Mesendoderm (in vitro differentiated cells): ENCODE results near the gene STXBP5L.

ENCODE experiments used
- DNase-seq: peaks from one replicate; pipeline ENCODE4 v3.0.0; 2013
- H2AK5ac ChIP-seq: 2 replicates; pipeline ENCODE4 v1.6.1; 2013; ENCODE audit warnings: low read length, inconsistent platforms
- H2BK120ac ChIP-seq: 2 replicates; pipeline ENCODE4 v1.6.1; 2013; ENCODE audit warnings: low read depth, mild to moderate bottlenecking, low read length, moderate library complexity, mixed read lengths
- H2BK15ac ChIP-seq: replicated peaks from 2 replicates; pipeline ENCODE4 v1.6.1; 2013; ENCODE audit warnings: low read depth, mild to moderate bottlenecking, moderate library complexity
- H2BK5ac ChIP-seq: 2 replicates; pipeline ENCODE4 v1.6.1; 2013; ENCODE audit warnings: low read length, inconsistent platforms
- H3K18ac ChIP-seq: 2 replicates; pipeline ENCODE4 v1.6.1; 2013; ENCODE audit warnings: mild to moderate bottlenecking, low read length, mixed read lengths
- H3K23ac ChIP-seq: one replicate; pipeline ENCODE4 v1.6.1; 2013; ENCODE audit warnings: low read length
- H3K27ac ChIP-seq: 2 replicates; pipeline ENCODE4 v1.5.1; 2013; ENCODE audit warnings: low read depth, mild to moderate bottlenecking, inconsistent platforms, low read length, moderate library complexity
- H3K27me3 ChIP-seq: 2 replicates; pipeline ENCODE4 v1.6.1; 2013; ENCODE audit warnings: low read length, control low read depth, mild to moderate bottlenecking, inconsistent platforms; ENCODE audit not compliant: insufficient read depth, poor library complexity
- H3K36me3 ChIP-seq: 2 replicates; pipeline ENCODE4 v1.6.1; 2013; ENCODE audit warnings: low read length, inconsistent platforms; ENCODE audit not compliant: control insufficient read depth, insufficient read depth
- H3K4ac ChIP-seq: one replicate; pipeline ENCODE4 v1.6.1; 2013; ENCODE audit warnings: low read depth, mild to moderate bottlenecking, low read length, moderate library complexity
- H3K4me1 ChIP-seq: 2 replicates; pipeline ENCODE4 v1.6.1; 2013; ENCODE audit warnings: low read depth, low read length, inconsistent platforms; ENCODE audit not compliant: control insufficient read depth
- H3K4me2 ChIP-seq: 2 replicates; pipeline ENCODE4 v1.6.1; 2013; ENCODE audit warnings: low read length
- H3K4me3 ChIP-seq: 2 replicates; pipeline ENCODE4 v1.5.1; 2013; ENCODE audit warnings: mild to moderate bottlenecking, low read length
- H3K56ac ChIP-seq: one replicate; pipeline ENCODE4 v1.6.1; 2013; ENCODE audit warnings: low read length
- H3K79me1 ChIP-seq: 2 replicates; pipeline ENCODE4 v1.6.1; 2013; ENCODE audit warnings: low read length, inconsistent platforms
- H3K79me2 ChIP-seq: 2 replicates; pipeline ENCODE4 v1.6.1; 2013; ENCODE audit warnings: mild to moderate bottlenecking, low read length; ENCODE audit not compliant: control insufficient read depth, insufficient read depth
- H3K9ac ChIP-seq: 2 replicates; pipeline ENCODE4 v1.6.1; 2013; ENCODE audit warnings: low read length, inconsistent platforms
- H4K5ac ChIP-seq: one replicate; pipeline ENCODE4 v1.6.1; 2013; ENCODE audit warnings: low read length
- H4K8ac ChIP-seq: one replicate; pipeline ENCODE4 v1.6.1; 2013; ENCODE audit warnings: low read depth, mild to moderate bottlenecking, control low read depth, low read length, moderate library complexity
- WGBS: extraction: QIAGEN DNeasy Blood & Tissue Kit; methylation state at CpG from one replicate; pipeline ENCODE4 v1.1.7; 2013; ENCODE audit warnings: low lambda C conversion rate, missing lambda C conversion rate; ENCODE audit not compliant: insufficient coverage; ENCODE audit errors: extremely low coverage; 5-methylcytosine and 5-hydroxymethylcytosine counted together

Gene STXBP5L

GRCh38 chr3:120982608-120983320 lies 74.8 kb downstream of the STXBP5L start:
- no peak overlapping the region for H3K18ac ChIP-seq
- H2BK5ac ChIP-seq, result no peak overlapping the region
- H3K4me1 ChIP-seq, result peaks cover 4% of the 10 kb centered on the region
- DNase-seq, result peak; percentile 3
- H3K27me3 ChIP-seq, result no peaks in the 10 kb centered on the region
- no peak overlapping the region for H3K4me3 ChIP-seq
- peak overlapping the region; percentile 53 for H3K56ac ChIP-seq
- no peak overlapping the region for H2BK120ac ChIP-seq
- no peaks in the 10 kb centered on the region for H3K79me1 ChIP-seq
- H3K9ac ChIP-seq, result no peak overlapping the region
- H4K8ac ChIP-seq, result no peak overlapping the region
- H4K5ac ChIP-seq, result no peak overlapping the region
- whole genome bisulfite sequencing, result no CpG with 5 or more reads among the region's 3 CpGs
- H3K4me2 ChIP-seq, result no peak overlapping the region
- H2AK5ac ChIP-seq, result no peak overlapping the region
- no peak overlapping the region for H3K23ac ChIP-seq
- H3K79me2 ChIP-seq, result no peaks in the 10 kb centered on the region
- no peaks in the 10 kb centered on the region for H3K36me3 ChIP-seq
- H2BK15ac ChIP-seq, result no peak overlapping the region
- H3K27ac ChIP-seq, result no peak overlapping the region
- no peak overlapping the region for H3K4ac ChIP-seq

DNA sequence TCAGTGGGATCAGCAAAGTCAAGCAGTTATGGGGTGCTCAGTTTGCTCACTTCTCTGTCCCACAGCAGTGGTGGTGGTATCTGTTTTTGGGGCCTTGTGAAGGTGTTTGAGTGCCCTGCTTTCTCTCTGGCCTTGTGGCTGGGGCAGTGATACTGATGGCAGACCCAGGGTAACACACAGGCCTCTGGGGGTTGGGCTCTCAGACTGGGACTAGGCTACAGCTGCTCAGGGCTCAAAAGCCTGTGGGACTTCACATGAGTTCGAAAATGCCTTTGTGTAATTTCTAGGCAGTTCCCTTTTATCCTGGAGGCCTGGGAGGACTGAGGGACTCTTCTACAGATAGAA lies 75.3 kb downstream of the STXBP5L start:
- Histone ChIP-seq H3K27me3 (no peaks in the 10 kb centered on the region), H3K9ac (no peak overlapping the region), H3K27ac (no peak overlapping the region), H4K8ac (no peak overlapping the region), H4K5ac (no peak overlapping the region), H3K4ac (no peak overlapping the region), H2AK5ac (no peak overlapping the region), H3K4me2 (no peak overlapping the region), H2BK15ac (no peak overlapping the region), H3K4me1 (peaks cover 4% of the 10 kb centered on the region), H3K4me3 (no peak overlapping the region), H3K79me2 (no peaks in the 10 kb centered on the region), H3K56ac (peak overlapping the region; percentile 53), H3K23ac (no peak overlapping the region), H3K79me1 (no peaks in the 10 kb centered on the region), H3K36me3 (no peaks in the 10 kb centered on the region), H2BK5ac (no peak overlapping the region), H2BK120ac (no peak overlapping the region), H3K18ac (no peak overlapping the region)
- no peak for DNase-seq
- no CpG with 5 or more reads among the region's 1 CpG for WGBS

DNA sequence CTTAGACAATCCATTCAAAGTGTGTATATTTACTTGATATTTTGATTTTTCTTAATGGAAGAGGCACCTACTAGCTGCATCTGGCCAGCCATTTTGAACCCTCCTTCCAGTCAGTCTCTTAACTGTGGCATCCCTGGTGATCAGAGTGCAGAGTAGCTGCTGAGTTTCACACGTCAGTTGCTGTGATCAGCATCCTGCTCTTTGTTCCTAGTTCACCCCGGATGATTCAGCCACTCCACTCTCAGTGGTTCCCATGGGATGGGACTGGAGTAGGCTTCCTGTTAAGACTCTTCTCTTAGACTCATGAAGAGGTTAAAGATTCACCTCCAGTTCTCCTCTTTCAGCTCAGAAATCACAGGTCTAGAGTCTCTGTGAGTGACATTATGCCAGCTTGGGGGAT lies 75.8 kb downstream of the STXBP5L start:
- Histone ChIP-seq H3K79me2 (no peaks in the 10 kb centered on the region), H3K18ac (no peak overlapping the region)
- WGBS, result no CpG with 5 or more reads among the region's 2 CpGs

DNA sequence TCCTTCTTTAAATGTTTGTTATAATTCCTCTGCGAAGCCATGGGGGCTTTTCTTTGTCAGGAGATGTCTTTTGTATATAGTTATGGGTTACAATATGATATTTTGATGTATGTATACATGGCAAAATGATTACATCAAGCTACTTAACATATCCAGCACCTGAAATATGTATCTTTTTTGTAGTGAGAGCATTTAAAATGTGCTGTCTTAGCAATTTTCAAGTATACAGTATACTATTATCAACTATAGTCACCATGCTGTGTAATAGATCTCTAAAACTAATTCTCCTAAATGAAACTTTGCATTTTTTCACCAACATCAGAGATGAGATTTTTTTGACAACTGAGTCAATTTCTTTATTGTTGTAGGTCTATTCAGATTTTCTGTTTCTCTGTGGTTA lies 77.2 kb downstream of the STXBP5L start:
- H4K5ac ChIP-seq, result no peak overlapping the region
- H3K79me2 ChIP-seq, result no peaks in the 10 kb centered on the region
- no peak overlapping the region for H4K8ac ChIP-seq
- no CpG with 5 or more reads among the region's 1 CpG for WGBS
- H3K27ac ChIP-seq, result no peak overlapping the region
- H3K79me1 ChIP-seq, result no peaks in the 10 kb centered on the region
- H3K27me3 ChIP-seq, result no peaks in the 10 kb centered on the region
- H2AK5ac ChIP-seq, result no peak overlapping the region
- H2BK15ac ChIP-seq, result no peak overlapping the region
- H2BK5ac ChIP-seq, result no peak overlapping the region
- no peak for DNase-seq
- H3K36me3 ChIP-seq, result no peaks in the 10 kb centered on the region
- no peak overlapping the region for H2BK120ac ChIP-seq
- H3K9ac ChIP-seq, result no peak overlapping the region
- H3K56ac ChIP-seq, result no peak overlapping the region
- H3K4ac ChIP-seq, result no peak overlapping the region
- H3K23ac ChIP-seq, result no peak overlapping the region
- H3K18ac ChIP-seq, result no peak overlapping the region
- no peak overlapping the region for H3K4me2 ChIP-seq
- H3K4me3 ChIP-seq, result no peak overlapping the region
- peaks cover 4% of the 10 kb centered on the region for H3K4me1 ChIP-seq

More for the DNA sequence above, 75.8 kb downstream of the STXBP5L start:
- no peak overlapping the region for H3K4me2 ChIP-seq
- no peaks in the 10 kb centered on the region for H3K27me3 ChIP-seq
- H3K27ac ChIP-seq, result no peak overlapping the region
- no peaks in the 10 kb centered on the region for H3K36me3 ChIP-seq
- H4K8ac ChIP-seq, result no peak overlapping the region
- no peak overlapping the region for H2BK5ac ChIP-seq
- H3K4me3 ChIP-seq, result no peak overlapping the region
- H3K23ac ChIP-seq, result no peak overlapping the region
- H3K56ac ChIP-seq, result no peak overlapping the region
- H2AK5ac ChIP-seq, result no peak overlapping the region
- no peak overlapping the region for H3K4ac ChIP-seq
- H3K4me1 ChIP-seq, result peaks cover 4% of the 10 kb centered on the region
- H4K5ac ChIP-seq, result no peak overlapping the region
- no peak overlapping the region for H2BK15ac ChIP-seq
- DNase-seq, result peak; percentile 67
- no peak overlapping the region for H3K9ac ChIP-seq
- H2BK120ac ChIP-seq, result no peak overlapping the region
- no peaks in the 10 kb centered on the region for H3K79me1 ChIP-seq

DNA sequence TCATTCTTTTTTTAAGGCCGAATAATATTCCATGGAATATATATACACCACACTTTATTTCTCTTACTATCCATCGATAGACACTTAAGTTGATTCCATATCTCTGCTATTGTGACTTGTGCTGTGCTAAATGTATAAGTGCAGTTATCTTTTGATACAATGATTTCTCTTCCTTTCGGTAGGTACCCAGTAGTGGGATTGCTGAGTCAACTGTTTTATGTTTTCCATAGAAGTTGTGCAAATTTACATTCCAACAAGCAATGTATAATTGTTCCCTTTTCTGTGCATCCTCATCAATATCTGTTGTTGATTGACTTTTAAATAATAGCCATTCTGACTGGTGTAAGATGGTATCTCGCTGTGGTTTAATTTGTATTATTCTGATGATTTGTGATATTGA lies 81.0 kb downstream of the STXBP5L start:
- H3K27ac ChIP-seq, result no peak overlapping the region
- H2BK5ac ChIP-seq, result no peak overlapping the region
- H3K4me2 ChIP-seq, result no peak overlapping the region
- no peaks in the 10 kb centered on the region for H3K79me1 ChIP-seq
- no peak for DNase-seq
- no peak overlapping the region for H4K8ac ChIP-seq
- no peak overlapping the region for H4K5ac ChIP-seq
- no peak overlapping the region for H3K4me3 ChIP-seq
- no peak overlapping the region for H3K4ac ChIP-seq
- no peak overlapping the region for H2BK120ac ChIP-seq
- H3K56ac ChIP-seq, result no peak overlapping the region
- no peak overlapping the region for H3K23ac ChIP-seq
- no peaks in the 10 kb centered on the region for H3K4me1 ChIP-seq
- no peaks in the 10 kb centered on the region for H3K36me3 ChIP-seq
- H3K18ac ChIP-seq, result no peak overlapping the region
- no peaks in the 10 kb centered on the region for H3K79me2 ChIP-seq
- no CpG with 5 or more reads among the region's 4 CpGs for WGBS
- no peak overlapping the region for H2AK5ac ChIP-seq
- H3K27me3 ChIP-seq, result no peaks in the 10 kb centered on the region
- H3K9ac ChIP-seq, result no peak overlapping the region
- H2BK15ac ChIP-seq, result no peak overlapping the region

DNA sequence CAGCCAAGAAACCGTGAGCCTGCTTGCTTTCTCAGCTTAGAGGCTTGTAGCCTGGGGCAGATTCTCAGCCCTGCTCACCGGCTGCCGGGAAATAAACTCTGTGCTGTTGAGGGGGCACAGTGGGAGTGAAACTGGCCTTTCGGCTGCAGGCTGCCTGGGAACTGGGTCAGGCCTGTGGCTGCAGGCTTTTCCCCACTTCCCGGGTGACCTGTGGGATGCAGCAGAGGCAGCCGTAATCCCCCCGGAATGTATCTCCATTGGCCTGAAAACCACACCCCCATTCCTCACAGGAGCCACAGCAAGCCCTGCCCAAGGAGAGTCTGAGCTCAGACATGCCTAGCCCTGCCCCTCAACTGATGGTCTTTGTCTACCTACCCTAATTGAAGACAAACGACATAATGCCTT lies 110.9 kb downstream of the STXBP5L start:
- Histone ChIP-seq H3K4me3 (no peak overlapping the region), H3K79me1 (no peaks in the 10 kb centered on the region), H2AK5ac (no peak overlapping the region), H3K4me2 (no peak overlapping the region), H4K5ac (no peak overlapping the region), H3K79me2 (no peaks in the 10 kb centered on the region), H4K8ac (no peak overlapping the region), H3K23ac (no peak overlapping the region), H2BK120ac (no peak overlapping the region), H2BK15ac (no peak overlapping the region), H3K27ac (no peak overlapping the region), H2BK5ac (no peak overlapping the region), H3K56ac (no peak overlapping the region), H3K4me1 (no peaks in the 10 kb centered on the region), H3K4ac (no peak overlapping the region), H3K36me3 (no peaks in the 10 kb centered on the region), H3K9ac (no peak overlapping the region), H3K18ac (no peak overlapping the region), H3K27me3 (no peaks in the 10 kb centered on the region)
- peak; percentile 2 for DNase-seq
- no CpG with 5 or more reads among the region's 8 CpGs for WGBS
